Body of pancreas (tissue), 4 donors: Measurements from ENCODE around the gene PILRA.
"Not testable (repeated sequence)": the region's sequence is repeated elsewhere in the genome, so short reads cannot be mapped to it uniquely, and the experiment has no call there.

Experiments used
- POLR2A ChIP-seq, 3 donors: fragments of 450-650 bp; IDR thresholded peaks; one replicate each; pipeline ENCODE4 v1.6.1; 2016; ENCODE audit warnings: antibody characterized with exemption in 3 of 3, mild to moderate bottlenecking in 2 of 3
- TF ChIP-seq, protein P1 (sequence below), 7 experiments: fragments of 450-650 bp in 4 of 7; fragments of 200-600 bp in 3 of 7; sonication (generic) in 3 of 7; IDR thresholded peaks; one replicate each; pipeline ENCODE4 v1.5.1; 2016 to 2019; ENCODE audit warnings: antibody characterized with exemption in 7 of 7

DNA sequence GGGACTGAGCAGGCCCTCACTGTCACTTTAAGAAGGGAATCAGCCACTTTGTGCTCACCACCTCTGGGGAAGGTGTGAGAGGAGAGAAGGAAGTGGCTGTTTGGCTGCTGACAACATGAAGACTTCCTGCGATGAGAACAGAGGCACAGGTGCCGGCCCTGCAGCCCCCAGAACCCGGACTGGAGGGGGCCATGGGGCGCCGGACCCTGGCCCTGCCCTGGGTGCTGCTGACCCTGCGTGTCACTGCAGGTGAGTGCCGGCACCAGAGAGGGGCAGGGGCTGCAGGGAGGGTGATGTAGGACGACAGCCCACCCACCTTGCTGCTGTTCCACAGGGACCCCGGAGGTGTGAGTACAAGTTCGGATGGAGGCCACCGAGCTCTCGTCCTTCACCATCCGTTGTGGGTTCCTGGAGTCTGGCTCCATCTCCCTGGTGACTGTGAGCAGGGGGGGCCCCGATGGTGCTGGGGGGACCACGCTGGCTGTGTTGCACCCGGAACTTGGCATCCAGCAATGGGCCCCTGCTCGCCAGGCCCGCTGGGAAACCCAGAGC lies 21.0 kb upstream of the PILRA start:
- TF ChIP-seq, protein P1, sequence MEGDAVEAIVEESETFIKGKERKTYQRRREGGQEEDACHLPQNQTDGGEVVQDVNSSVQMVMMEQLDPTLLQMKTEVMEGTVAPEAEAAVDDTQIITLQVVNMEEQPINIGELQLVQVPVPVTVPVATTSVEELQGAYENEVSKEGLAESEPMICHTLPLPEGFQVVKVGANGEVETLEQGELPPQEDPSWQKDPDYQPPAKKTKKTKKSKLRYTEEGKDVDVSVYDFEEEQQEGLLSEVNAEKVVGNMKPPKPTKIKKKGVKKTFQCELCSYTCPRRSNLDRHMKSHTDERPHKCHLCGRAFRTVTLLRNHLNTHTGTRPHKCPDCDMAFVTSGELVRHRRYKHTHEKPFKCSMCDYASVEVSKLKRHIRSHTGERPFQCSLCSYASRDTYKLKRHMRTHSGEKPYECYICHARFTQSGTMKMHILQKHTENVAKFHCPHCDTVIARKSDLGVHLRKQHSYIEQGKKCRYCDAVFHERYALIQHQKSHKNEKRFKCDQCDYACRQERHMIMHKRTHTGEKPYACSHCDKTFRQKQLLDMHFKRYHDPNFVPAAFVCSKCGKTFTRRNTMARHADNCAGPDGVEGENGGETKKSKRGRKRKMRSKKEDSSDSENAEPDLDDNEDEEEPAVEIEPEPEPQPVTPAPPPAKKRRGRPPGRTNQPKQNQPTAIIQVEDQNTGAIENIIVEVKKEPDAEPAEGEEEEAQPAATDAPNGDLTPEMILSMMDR (IDR thresholded peaks at IDR 0.05) = not testable (repeated sequence)
- TF ChIP-seq POLR2A (IDR thresholded peaks at IDR 0.05) = not testable (repeated sequence)
